Keratinocyte (primary cell): ENCODE results near the gene TRAK2.
A peak's percentile ranks its signal among the peaks of the same experiment; 100 is the strongest.

Source experiments
- CTCF ChIP-seq, 3 experiments: IDR thresholded peaks in 1 of 3; conservative IDR thresholded peaks in 1 of 3; optimal IDR thresholded peaks in 1 of 3; 2 replicates in 2 of 3; 3 replicates in 1 of 3; pipeline versions ENCODE3 to v1.5.1; 2011; ENCODE audit warnings: low read length in 3 of 3, mild to moderate bottlenecking in 3 of 3, moderate library complexity in 2 of 3, control low read depth in 1 of 3, inconsistent platforms in 1 of 3; ENCODE audit not compliant: insufficient read depth in 2 of 3; ENCODE audit errors: extremely low read depth in 1 of 3
- EZH2 ChIP-seq: IDR thresholded peaks from one replicate; pipeline ENCODE4 v1.6.1; 2012; ENCODE audit warnings: inconsistent platforms, mild to moderate bottlenecking, low read length, moderate library complexity

- TF ChIP-seq EZH2 (no peak), CTCF (optimal IDR thresholded peaks at IDR 0.05 in 1 of 3, IDR thresholded peaks at IDR 0.05 in 1 of 3, conservative IDR thresholded peaks at IDR 0.05 in 1 of 3; ENCODE audit: extremely low read depth in 1 of 3, insufficient read depth in 2 of 3, low read length in 3 of 3) (peak in 2 of 3 experiments; percentile 22 to 47)
Observed at GRCh38 chr2:201419057-201419635, 32.1 kb downstream of the TRAK2 start.
